WTC11 (cell line): ENCODE measurements around the gene MIA2.

Source experiments
- CTCF ChIP-seq: fragments of 200-600 bp; IDR thresholded peaks from 2 replicates; pipeline ENCODE4 v1.8.0; 2022; ENCODE audit warnings: antibody characterized with exemption
- SP1 ChIP-seq: sonication (generic); formaldehyde crosslinking; conservative IDR thresholded peaks from 2 replicates; pipeline ENCODE4 v1.8.1; 2022; ENCODE audit warnings: missing genetic modification reagents
- USF2 ChIP-seq: sonication (generic); formaldehyde crosslinking; IDR thresholded peaks from 2 replicates; pipeline ENCODE4 v1.8.1; 2023; ENCODE audit warnings: mild to moderate bottlenecking, missing genetic modification reagents, moderate library complexity

DNA sequence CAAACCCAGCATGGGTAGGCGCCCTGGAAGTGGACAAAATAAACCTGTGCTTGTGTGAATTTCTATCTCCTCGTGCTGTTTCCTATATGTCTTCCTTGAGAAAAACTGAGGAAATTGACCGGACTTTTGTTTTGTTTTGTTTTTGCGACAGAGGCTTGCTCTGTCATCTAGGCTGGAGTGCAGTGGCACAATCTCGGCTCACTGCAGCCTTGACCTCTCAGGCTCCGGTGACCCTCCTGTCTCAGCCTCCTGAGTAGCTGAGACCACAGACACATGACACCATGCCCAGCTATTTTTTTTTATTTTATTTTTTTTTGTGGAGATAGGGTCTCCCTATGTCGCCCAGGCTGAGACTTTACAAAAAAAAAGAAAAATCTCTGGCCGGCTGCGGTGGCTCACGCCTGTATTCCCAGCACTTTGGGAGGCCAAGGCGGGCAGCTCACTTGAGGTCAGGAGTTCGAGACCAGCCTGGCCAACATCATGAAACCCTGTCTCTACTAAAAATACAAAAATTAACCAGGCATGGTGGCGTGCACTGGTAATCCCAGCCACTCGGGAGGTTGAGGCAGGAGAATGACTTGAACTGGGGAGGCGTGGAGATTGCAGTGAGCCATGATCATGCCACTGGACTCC is 22.5 kb upstream of the MIA2 start:
- TF ChIP-seq CTCF = no peak
- no peak for TF ChIP-seq USF2 (CRISPR knock-in tag)
- no peak for TF ChIP-seq SP1 (CRISPR knock-in tag)
